Upper lobe of left lung (tissue), 4 donors: ENCODE measurements around the gene FRYL.

Experiments used
- EP300 ChIP-seq, 4 donors: sonication (generic); formaldehyde crosslinking; IDR thresholded peaks; one replicate each; pipeline ENCODE4 v1.5.1; 2017; ENCODE audit warnings: antibody characterized with exemption in 4 of 4, control low read depth in 2 of 4
- POLR2A ChIP-seq, 4 donors: fragments of 450-650 bp; IDR thresholded peaks; one replicate each; pipeline ENCODE4 v1.5.1; 2016 to 2017; ENCODE audit warnings: antibody characterized with exemption in 4 of 4, mild to moderate bottlenecking in 2 of 4
- POLR2AphosphoS5 ChIP-seq, 2 donors: sonication (generic); formaldehyde crosslinking; IDR thresholded peaks; one replicate each; pipeline ENCODE4 v1.5.1; 2017; ENCODE audit warnings: antibody characterized with exemption in 2 of 2
- TF ChIP-seq, protein P1 (sequence below), 6 experiments: fragments of 450-650 bp in 4 of 6; fragments of 200-600 bp in 2 of 6; sonication (generic) in 2 of 6; IDR thresholded peaks; one replicate each; pipeline ENCODE4 v1.5.1; 2016 to 2019; ENCODE audit warnings: antibody characterized with exemption in 6 of 6

DNA sequence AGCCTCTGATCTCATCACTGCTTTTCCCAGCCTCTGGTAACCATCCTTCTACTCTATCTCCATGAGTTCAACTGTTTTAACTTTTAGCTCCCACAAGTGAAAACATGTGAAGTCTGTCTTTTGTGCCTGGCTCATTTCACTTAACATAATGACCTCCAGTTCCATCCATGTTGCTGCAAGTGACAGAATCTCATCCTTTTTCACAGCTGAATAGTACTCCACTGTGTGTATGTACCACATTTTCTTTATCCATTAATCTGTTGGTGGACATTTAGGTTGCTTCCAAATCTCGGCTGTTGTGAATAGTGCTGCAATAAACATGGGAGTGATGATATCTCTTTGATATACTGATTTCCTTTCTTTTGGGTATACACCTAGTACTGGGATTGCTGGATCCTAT lies 109.5 kb downstream of the FRYL start:
- TF ChIP-seq, protein P1, sequence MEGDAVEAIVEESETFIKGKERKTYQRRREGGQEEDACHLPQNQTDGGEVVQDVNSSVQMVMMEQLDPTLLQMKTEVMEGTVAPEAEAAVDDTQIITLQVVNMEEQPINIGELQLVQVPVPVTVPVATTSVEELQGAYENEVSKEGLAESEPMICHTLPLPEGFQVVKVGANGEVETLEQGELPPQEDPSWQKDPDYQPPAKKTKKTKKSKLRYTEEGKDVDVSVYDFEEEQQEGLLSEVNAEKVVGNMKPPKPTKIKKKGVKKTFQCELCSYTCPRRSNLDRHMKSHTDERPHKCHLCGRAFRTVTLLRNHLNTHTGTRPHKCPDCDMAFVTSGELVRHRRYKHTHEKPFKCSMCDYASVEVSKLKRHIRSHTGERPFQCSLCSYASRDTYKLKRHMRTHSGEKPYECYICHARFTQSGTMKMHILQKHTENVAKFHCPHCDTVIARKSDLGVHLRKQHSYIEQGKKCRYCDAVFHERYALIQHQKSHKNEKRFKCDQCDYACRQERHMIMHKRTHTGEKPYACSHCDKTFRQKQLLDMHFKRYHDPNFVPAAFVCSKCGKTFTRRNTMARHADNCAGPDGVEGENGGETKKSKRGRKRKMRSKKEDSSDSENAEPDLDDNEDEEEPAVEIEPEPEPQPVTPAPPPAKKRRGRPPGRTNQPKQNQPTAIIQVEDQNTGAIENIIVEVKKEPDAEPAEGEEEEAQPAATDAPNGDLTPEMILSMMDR (IDR thresholded peaks at IDR 0.05): no peak
- TF ChIP-seq POLR2AphosphoS5 (IDR thresholded peaks at IDR 0.05) (no peak), POLR2A (IDR thresholded peaks at IDR 0.05) (no peak), EP300 (IDR thresholded peaks at IDR 0.05) (no peak)
